HG02973 (cell line): ENCODE measurements around the gene ITPK1.
A peak's percentile ranks its signal among the peaks of the same experiment; 100 is the strongest.
"Not testable (repeated sequence)": the region's sequence is repeated elsewhere in the genome, so short reads cannot be mapped to it uniquely, and the experiment has no call there.

Experiments used
- ATAC-seq: cut with Tn5 transposase; IDR thresholded peaks from one replicate; pipeline ENCODE4 v1.9.1; 2021; ENCODE audit warnings: moderate library complexity; ENCODE audit not compliant: unreplicated experiment

ITPK1 gene

GRCh38 chr14:93115821-93116675 is at the start of gene ITPK1:
TSS of gene ITPK1 (minus strand) at chr14:93115925. CDS start at chr14:93115163, 762 bp downstream.
- ATAC-seq, result peak; percentile 55

- ATAC-seq, result no peak
Observed at GRCh38 chr14:93163564-93163963, 47.8 kb upstream of the ITPK1 start.

GRCh38 chr14:93161411-93161940 is 45.8 kb upstream of the ITPK1 start:
- ATAC-seq, result no peak

GRCh38 chr14:93160353-93160801 is 44.7 kb upstream of the ITPK1 start:
- no peak for ATAC-seq

- ATAC-seq, result not testable (repeated sequence)
Observed at GRCh38 chr14:93159625-93160352, 44.1 kb upstream of the ITPK1 start.

GRCh38 chr14:93158349-93158748 is 42.6 kb upstream of the ITPK1 start:
- not testable (repeated sequence) for ATAC-seq

- no peak for ATAC-seq
Observed at GRCh38 chr14:93156693-93157369, 41.1 kb upstream of the ITPK1 start.

- ATAC-seq, result no peak
Observed at GRCh38 chr14:93155667-93156066, 39.9 kb upstream of the ITPK1 start.

- no peak for ATAC-seq
Observed at GRCh38 chr14:93153121-93153520, 37.4 kb upstream of the ITPK1 start.

GRCh38 chr14:93150227-93151208 is 34.8 kb upstream of the ITPK1 start:
- ATAC-seq, result no peak

- ATAC-seq, result no peak
Observed at GRCh38 chr14:93148979-93149378, 33.3 kb upstream of the ITPK1 start.

GRCh38 chr14:93146119-93146518 is 30.4 kb upstream of the ITPK1 start:
- no peak for ATAC-seq

- no peak for ATAC-seq
Observed at GRCh38 chr14:93142854-93143652, 27.3 kb upstream of the ITPK1 start.

GRCh38 chr14:93137864-93138263 is 22.1 kb upstream of the ITPK1 start:
- ATAC-seq, result no peak

- ATAC-seq, result not testable (repeated sequence)
Observed at GRCh38 chr14:93136508-93136907, 20.8 kb upstream of the ITPK1 start.

GRCh38 chr14:93136009-93136408 is 20.3 kb upstream of the ITPK1 start:
- ATAC-seq, result no peak

- ATAC-seq, result no peak
Observed at GRCh38 chr14:93135399-93135798, 19.7 kb upstream of the ITPK1 start.

GRCh38 chr14:93133464-93133863 is 17.7 kb upstream of the ITPK1 start:
- ATAC-seq, result no peak

GRCh38 chr14:93132472-93133065 is 16.8 kb upstream of the ITPK1 start:
- no peak for ATAC-seq
